Osteoblast (primary cell): Measurements from ENCODE around the gene LIM2. TPM values are rescaled to one million over a fixed set of nuclear protein-coding genes. Genes with fewer than 3 reads are reported as not detected.
A peak's percentile ranks its signal among the peaks of the same experiment; 100 is the strongest.
"Not testable (repeated sequence)": the region's sequence is repeated elsewhere in the genome, so short reads cannot be mapped to it uniquely, and the experiment has no call there.

Experiments used
- DNase-seq: peaks from one replicate; pipeline ENCODE4 v3.0.0; 2011; ENCODE audit warnings: low spot score, mixed read lengths; ENCODE audit not compliant: insufficient read length; ENCODE audit errors: missing footprints
- H2AFZ ChIP-seq: 2 replicates; pipeline ENCODE4 v1.6.0; 2011; ENCODE audit warnings: mild to moderate bottlenecking, low read length
- H3K27ac ChIP-seq: 2 replicates; pipeline ENCODE4 v1.5.1; 2011; ENCODE audit warnings: mild to moderate bottlenecking, low read depth, low read length, moderate library complexity
- H3K27me3 ChIP-seq: 2 replicates; pipeline ENCODE4 v1.6.0; 2012; ENCODE audit warnings: mild to moderate bottlenecking, control low read depth, inconsistent platforms, low read length, moderate library complexity; ENCODE audit not compliant: insufficient read depth
- H3K36me3 ChIP-seq: 2 replicates; pipeline ENCODE4 v1.5.1; 2011; ENCODE audit warnings: mild to moderate bottlenecking, low read length, control low read depth, moderate library complexity; ENCODE audit not compliant: insufficient read depth
- H3K4me1 ChIP-seq: 2 replicates; pipeline ENCODE4 v1.5.1; 2011; ENCODE audit warnings: mild to moderate bottlenecking, low read length, control low read depth, moderate library complexity; ENCODE audit not compliant: insufficient read depth
- H3K4me2 ChIP-seq: 2 replicates; pipeline ENCODE4 v1.6.0; 2011; ENCODE audit warnings: mild to moderate bottlenecking, low read length; ENCODE audit not compliant: insufficient read depth
- H3K4me3 ChIP-seq: fragments of 200-600 bp; sonication (generic); 3 replicates; pipeline ENCODE4 v1.5.1; 2012; ENCODE audit warnings: mild to moderate bottlenecking, low read length, inconsistent platforms; ENCODE audit not compliant: insufficient read depth
- H3K79me2 ChIP-seq: 2 replicates; pipeline ENCODE4 v1.6.0; 2012; ENCODE audit warnings: mild to moderate bottlenecking, low read length, control low read depth, inconsistent platforms; ENCODE audit not compliant: insufficient read depth
- H3K9me3 ChIP-seq: 2 replicates; pipeline ENCODE4 v1.5.1; 2011; ENCODE audit warnings: low read depth, low read length, control low read depth
- H4K20me1 ChIP-seq: 2 replicates; pipeline ENCODE4 v1.6.0; 2012; ENCODE audit warnings: mild to moderate bottlenecking, low read length, control low read depth; ENCODE audit not compliant: insufficient read depth
- total RNA-seq: library from RNA; depleted of rRNA; stranded (reverse); fragments of >200 nt; gene quantifications from 2 replicates; pipeline ENCODE4 v1.2.3, GENCODE V29; 2012
- TF ChIP-seq, protein P1 (sequence below): IDR thresholded peaks from 2 replicates; pipeline ENCODE4 v1.5.1; 2011; ENCODE audit warnings: mild to moderate bottlenecking, low read depth, low read length, moderate library complexity; ENCODE audit errors: extremely low read depth

LIM2 gene
- total RNA-seq, 1 donor = not detected

- Histone ChIP-seq H3K79me2 (no peaks in the 10 kb centered on the region), H2AFZ (no peak overlapping the region), H3K9me3 (no peaks in the 10 kb centered on the region), H3K4me3 (no peak overlapping the region), H3K27ac (no peak overlapping the region), H3K27me3 (no peaks in the 10 kb centered on the region), H3K36me3 (no peaks in the 10 kb centered on the region), H3K4me1 (no peaks in the 10 kb centered on the region), H4K20me1 (no peaks in the 10 kb centered on the region), H3K4me2 (no peak overlapping the region)
- TF ChIP-seq, protein P1, sequence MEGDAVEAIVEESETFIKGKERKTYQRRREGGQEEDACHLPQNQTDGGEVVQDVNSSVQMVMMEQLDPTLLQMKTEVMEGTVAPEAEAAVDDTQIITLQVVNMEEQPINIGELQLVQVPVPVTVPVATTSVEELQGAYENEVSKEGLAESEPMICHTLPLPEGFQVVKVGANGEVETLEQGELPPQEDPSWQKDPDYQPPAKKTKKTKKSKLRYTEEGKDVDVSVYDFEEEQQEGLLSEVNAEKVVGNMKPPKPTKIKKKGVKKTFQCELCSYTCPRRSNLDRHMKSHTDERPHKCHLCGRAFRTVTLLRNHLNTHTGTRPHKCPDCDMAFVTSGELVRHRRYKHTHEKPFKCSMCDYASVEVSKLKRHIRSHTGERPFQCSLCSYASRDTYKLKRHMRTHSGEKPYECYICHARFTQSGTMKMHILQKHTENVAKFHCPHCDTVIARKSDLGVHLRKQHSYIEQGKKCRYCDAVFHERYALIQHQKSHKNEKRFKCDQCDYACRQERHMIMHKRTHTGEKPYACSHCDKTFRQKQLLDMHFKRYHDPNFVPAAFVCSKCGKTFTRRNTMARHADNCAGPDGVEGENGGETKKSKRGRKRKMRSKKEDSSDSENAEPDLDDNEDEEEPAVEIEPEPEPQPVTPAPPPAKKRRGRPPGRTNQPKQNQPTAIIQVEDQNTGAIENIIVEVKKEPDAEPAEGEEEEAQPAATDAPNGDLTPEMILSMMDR = no peak
- DNase-seq = no peak
Measured at GRCh38 chr19:51430221-51430620, 42.4 kb upstream of the LIM2 start.

- H3K79me2 ChIP-seq = no peaks in the 10 kb centered on the region
- no peak overlapping the region for H3K4me3 ChIP-seq
- TF ChIP-seq, protein P1 = no peak
- H3K27ac ChIP-seq = no peak overlapping the region
- H3K27me3 ChIP-seq = no peaks in the 10 kb centered on the region
- H3K4me2 ChIP-seq = no peak overlapping the region
- no peaks in the 10 kb centered on the region for H4K20me1 ChIP-seq
- H2AFZ ChIP-seq = no peak overlapping the region
- no peaks in the 10 kb centered on the region for H3K36me3 ChIP-seq
- no peaks in the 10 kb centered on the region for H3K9me3 ChIP-seq
- no peak for DNase-seq
- H3K4me1 ChIP-seq = no peaks in the 10 kb centered on the region
Measured at GRCh38 chr19:51427201-51427600, 39.4 kb upstream of the LIM2 start.

GRCh38 chr19:51422053-51422448 is 34.3 kb upstream of the LIM2 start:
- H3K4me1 ChIP-seq = no peaks in the 10 kb centered on the region
- H2AFZ ChIP-seq = no peak overlapping the region
- no peaks in the 10 kb centered on the region for H3K36me3 ChIP-seq
- no peaks in the 10 kb centered on the region for H3K79me2 ChIP-seq
- H3K9me3 ChIP-seq = no peaks in the 10 kb centered on the region
- TF ChIP-seq, protein P1 = peak; percentile 90
- H3K27ac ChIP-seq = no peak overlapping the region
- H4K20me1 ChIP-seq = no peaks in the 10 kb centered on the region
- H3K4me3 ChIP-seq = no peak overlapping the region
- H3K4me2 ChIP-seq = no peak overlapping the region
- DNase-seq = peak; percentile 97
- H3K27me3 ChIP-seq = no peaks in the 10 kb centered on the region

DNA sequence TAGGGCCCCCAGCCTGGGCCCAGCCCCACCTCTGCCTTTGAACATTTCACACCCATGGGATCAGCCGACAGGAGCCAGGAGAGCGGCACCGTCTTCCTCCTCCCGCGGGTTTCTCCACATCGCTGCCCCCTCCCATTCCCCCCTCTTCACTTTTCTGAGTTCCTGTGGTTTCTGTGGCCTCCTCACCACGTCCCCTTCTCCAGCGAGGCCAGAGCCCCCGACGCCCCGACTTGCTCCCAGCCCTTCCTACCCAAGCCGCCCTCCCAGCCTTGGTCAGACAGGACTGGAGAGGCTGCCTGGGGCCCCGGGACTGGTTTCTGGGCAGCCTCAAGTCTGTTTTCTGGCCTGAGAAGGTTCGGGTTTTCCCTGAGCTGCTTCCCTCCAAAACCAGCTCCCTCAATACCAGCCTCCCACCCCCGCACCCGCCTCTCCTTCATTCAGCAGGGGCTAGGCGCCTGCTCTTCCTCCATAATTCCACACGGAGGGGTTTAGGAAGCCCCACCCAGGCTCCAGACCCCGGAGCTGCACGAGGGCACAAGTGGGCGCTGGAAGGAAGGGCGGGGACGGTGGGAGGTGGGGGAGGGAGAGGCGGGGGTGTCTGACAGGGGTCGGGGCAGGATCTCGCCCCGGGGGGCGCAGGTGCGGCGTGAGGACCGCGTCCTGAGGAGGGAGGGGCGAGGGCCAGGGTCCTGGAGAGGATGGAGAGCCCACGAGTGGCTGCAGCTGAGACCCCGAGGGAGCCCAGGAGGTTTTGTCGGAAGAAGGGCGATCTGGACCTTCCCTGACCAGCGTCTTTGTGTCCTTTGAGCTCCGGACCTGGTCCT is 33.7 kb upstream of the LIM2 start:
- DNase-seq = no peak
- TF ChIP-seq, protein P1 = no peak
- Histone ChIP-seq H3K27ac (no peak overlapping the region), H3K4me1 (no peaks in the 10 kb centered on the region), H3K27me3 (no peaks in the 10 kb centered on the region), H3K4me3 (no peak overlapping the region), H3K79me2 (no peaks in the 10 kb centered on the region), H3K4me2 (no peak overlapping the region), H3K36me3 (no peaks in the 10 kb centered on the region), H2AFZ (no peak overlapping the region), H4K20me1 (no peaks in the 10 kb centered on the region), H3K9me3 (no peaks in the 10 kb centered on the region)

GRCh38 chr19:51420511-51420910 is 32.7 kb upstream of the LIM2 start:
- not testable (repeated sequence) for H3K27me3 ChIP-seq, H3K4me2 ChIP-seq, H3K27ac ChIP-seq, DNase-seq, H3K4me3 ChIP-seq, H3K9me3 ChIP-seq, H2AFZ ChIP-seq, H3K79me2 ChIP-seq, H4K20me1 ChIP-seq, H3K36me3 ChIP-seq, H3K4me1 ChIP-seq
